Measurements from ENCODE around the gene PRR29.

DNA sequence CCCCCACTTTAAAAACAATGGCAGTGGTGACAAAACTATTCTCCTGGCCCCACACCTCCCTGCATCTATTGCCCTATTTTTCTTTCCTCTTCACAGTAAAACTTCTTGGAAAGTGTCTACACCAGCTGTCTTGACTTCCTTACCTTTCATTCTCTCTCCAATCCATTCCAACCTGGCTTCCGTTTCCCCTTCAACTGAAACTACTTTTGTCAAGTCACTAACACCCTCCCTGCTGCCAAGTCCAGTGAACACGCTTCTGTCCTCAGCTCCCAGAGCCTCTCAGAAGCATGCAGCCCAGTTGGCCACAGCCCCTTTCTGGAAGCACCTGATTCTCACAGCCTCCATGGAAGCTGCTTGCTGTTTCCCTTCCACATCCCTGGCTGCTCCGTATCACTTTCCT is 21.4 kb upstream of the PRR29 start:
- TF ChIP-seq, protein P1, sequence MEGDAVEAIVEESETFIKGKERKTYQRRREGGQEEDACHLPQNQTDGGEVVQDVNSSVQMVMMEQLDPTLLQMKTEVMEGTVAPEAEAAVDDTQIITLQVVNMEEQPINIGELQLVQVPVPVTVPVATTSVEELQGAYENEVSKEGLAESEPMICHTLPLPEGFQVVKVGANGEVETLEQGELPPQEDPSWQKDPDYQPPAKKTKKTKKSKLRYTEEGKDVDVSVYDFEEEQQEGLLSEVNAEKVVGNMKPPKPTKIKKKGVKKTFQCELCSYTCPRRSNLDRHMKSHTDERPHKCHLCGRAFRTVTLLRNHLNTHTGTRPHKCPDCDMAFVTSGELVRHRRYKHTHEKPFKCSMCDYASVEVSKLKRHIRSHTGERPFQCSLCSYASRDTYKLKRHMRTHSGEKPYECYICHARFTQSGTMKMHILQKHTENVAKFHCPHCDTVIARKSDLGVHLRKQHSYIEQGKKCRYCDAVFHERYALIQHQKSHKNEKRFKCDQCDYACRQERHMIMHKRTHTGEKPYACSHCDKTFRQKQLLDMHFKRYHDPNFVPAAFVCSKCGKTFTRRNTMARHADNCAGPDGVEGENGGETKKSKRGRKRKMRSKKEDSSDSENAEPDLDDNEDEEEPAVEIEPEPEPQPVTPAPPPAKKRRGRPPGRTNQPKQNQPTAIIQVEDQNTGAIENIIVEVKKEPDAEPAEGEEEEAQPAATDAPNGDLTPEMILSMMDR (IDR thresholded peaks at IDR 0.05): no peak
- TF ChIP-seq POLR2A (IDR thresholded peaks at IDR 0.05) (no peak), EP300 (IDR thresholded peaks at IDR 0.05) (no peak)
